ENCODE measurements around the gene ZNF668.

DNA sequence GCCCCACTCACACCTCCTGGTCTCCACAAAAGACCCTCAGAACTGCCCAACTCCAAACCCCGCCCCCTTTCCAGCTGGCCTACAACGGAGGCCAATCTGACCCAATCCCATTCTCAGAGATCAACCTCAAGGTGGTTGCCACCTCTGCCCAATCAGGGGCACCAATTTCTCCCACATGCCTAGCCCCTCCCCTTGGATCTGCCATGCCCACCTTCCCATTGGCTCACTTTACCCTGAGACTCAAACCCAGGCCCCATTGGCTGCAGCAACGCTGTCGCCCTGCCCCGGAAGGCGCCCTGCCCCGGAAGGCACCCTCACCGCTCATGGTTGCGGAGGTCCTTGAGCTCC is 10.6 kb downstream of the ZNF668 start:
- TF ChIP-seq EZH2 (IDR thresholded peaks at IDR 0.05; ENCODE audit: borderline replicate concordance) = no peak
- TF ChIP-seq, protein P1, sequence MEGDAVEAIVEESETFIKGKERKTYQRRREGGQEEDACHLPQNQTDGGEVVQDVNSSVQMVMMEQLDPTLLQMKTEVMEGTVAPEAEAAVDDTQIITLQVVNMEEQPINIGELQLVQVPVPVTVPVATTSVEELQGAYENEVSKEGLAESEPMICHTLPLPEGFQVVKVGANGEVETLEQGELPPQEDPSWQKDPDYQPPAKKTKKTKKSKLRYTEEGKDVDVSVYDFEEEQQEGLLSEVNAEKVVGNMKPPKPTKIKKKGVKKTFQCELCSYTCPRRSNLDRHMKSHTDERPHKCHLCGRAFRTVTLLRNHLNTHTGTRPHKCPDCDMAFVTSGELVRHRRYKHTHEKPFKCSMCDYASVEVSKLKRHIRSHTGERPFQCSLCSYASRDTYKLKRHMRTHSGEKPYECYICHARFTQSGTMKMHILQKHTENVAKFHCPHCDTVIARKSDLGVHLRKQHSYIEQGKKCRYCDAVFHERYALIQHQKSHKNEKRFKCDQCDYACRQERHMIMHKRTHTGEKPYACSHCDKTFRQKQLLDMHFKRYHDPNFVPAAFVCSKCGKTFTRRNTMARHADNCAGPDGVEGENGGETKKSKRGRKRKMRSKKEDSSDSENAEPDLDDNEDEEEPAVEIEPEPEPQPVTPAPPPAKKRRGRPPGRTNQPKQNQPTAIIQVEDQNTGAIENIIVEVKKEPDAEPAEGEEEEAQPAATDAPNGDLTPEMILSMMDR (IDR thresholded peaks at IDR 0.05; ENCODE audit: poor library complexity) = no peak
